ENCODE results near the gene CEP164. TPM values are rescaled to one million over a fixed set of nuclear protein-coding genes. Genes with fewer than 3 reads are reported as not detected.

The CEP164 gene
- total and polyA plus RNA-seq, 2 of the 8 experiments (the other 6 are each of a cell fraction or from before 2014, with no cell fraction given) = 8.4 to 20.8 TPM

- no peak for TF ChIP-seq CHD7 (IDR thresholded peaks at IDR 0.05; ENCODE audit: insufficient replicate concordance, low read length)
- no peak for TF ChIP-seq CHD1 (IDR thresholded peaks at IDR 0.05; ENCODE audit: low read depth, low read length)
- TF ChIP-seq BRCA1 (IDR thresholded peaks at IDR 0.05; ENCODE audit: low read depth, low read length) = no peak
- TF ChIP-seq JUND (IDR thresholded peaks at IDR 0.05; ENCODE audit: low read length) = no peak
- no peak for TF ChIP-seq USF2 (IDR thresholded peaks at IDR 0.05; ENCODE audit: low read length)
- TF ChIP-seq HDAC2 (IDR thresholded peaks at IDR 0.05; ENCODE audit: borderline replicate concordance in 1 of 2, low read depth in 2 of 2, low read length in 2 of 2) = no peak
- TF ChIP-seq RFX5 (IDR thresholded peaks at IDR 0.05; ENCODE audit: borderline replicate concordance, low read depth, low read length) = peak; percentile 30; the same call in 1 of the 2 replicates
- TF ChIP-seq TCF12 (IDR thresholded peaks at IDR 0.05; ENCODE audit: low read depth, low read length) = no peak
- no peak for TF ChIP-seq POU5F1 (IDR thresholded peaks at IDR 0.05; ENCODE audit: low read depth, low read length)
These were observed at the start of gene CEP164 (continued) for GRCh38 chr11:117327567-117328374.
